Left ventricle myocardium inferior (tissue), 1 donor: Measurements from ENCODE around the gene ACE2. TPM values are rescaled to one million over a fixed set of nuclear protein-coding genes. Genes with fewer than 3 reads are reported as not detected.
"Not testable (repeated sequence)": the region's sequence is repeated elsewhere in the genome, so short reads cannot be mapped to it uniquely, and the experiment has no call there.

Source experiments
- DNase-seq: peaks from one replicate; pipeline ENCODE4 v3.0.0-alpha.2; 2020
- H3K27ac ChIP-seq: fragments of 200-600 bp; replicated peaks from 2 replicates; pipeline ENCODE4 v1.8.0; 2021
- H3K27me3 ChIP-seq: fragments of 200-600 bp; 2 replicates; pipeline ENCODE4 v1.8.0; 2021; ENCODE audit warnings: low read depth
- H3K36me3 ChIP-seq: fragments of 200-600 bp; 2 replicates; pipeline ENCODE4 v1.8.0; 2021
- H3K4me1 ChIP-seq: fragments of 200-600 bp; 2 replicates; pipeline ENCODE4 v1.8.0; 2021
- H3K4me3 ChIP-seq: fragments of 200-600 bp; 2 replicates; pipeline ENCODE4 v1.8.0; 2021; ENCODE audit warnings: mild to moderate bottlenecking, moderate library complexity
- H3K9me3 ChIP-seq: fragments of 200-600 bp; replicated peaks from 2 replicates; pipeline ENCODE4 v1.8.0; 2021
- intact Hi-C: fragments of 100-400 bp; cut with micrococcal nuclease; formaldehyde crosslinking; loops from one replicate; pipeline ENCODE4 v1.11.0; 2022
- long read RNA-seq: library from polyadenylated mRNA; unstranded; transcript quantifications from one replicate; pipeline ENCODE4 v2.0.0, GENCODE V29; 2021
- total RNA-seq: library from RNA; stranded (reverse); fragmentation: NEBNext Ultra II Directional; extraction: Animal tissue kit (Norgen Biotek cat#: 25700); gene quantifications from one replicate; pipeline ENCODE4 v1.2.1, GENCODE V29; 2021
- TF ChIP-seq, protein P1 (sequence below): fragments of 200-600 bp; IDR thresholded peaks from 2 replicates; pipeline ENCODE4 v1.8.0; 2021; ENCODE audit warnings: antibody characterized with exemption, mild to moderate bottlenecking, borderline replicate concordance
- donor health status: DM: no; HTN: yes; CAD: no; lungs with severe emphysema.

ACE2 gene
- 14.0 TPM for total RNA-seq
- long read RNA-seq, transcript ACE2-201 (18 exons, 3,393 nt): major isoform, 25 of 33 reads
- long read RNA-seq, partial matches to known transcripts: 1 of 33 reads
- long read RNA-seq, other reads (novel, unspliced or antisense): 6 of 33 reads

GRCh38 chrX:15600745-15601144, at the start of gene ACE2:
TSS of gene ACE2 (minus strand) at chrX:15600960. CDS start at chrX:15600911, 49 bp downstream.
- no peaks in the 10 kb centered on the region for H3K36me3 ChIP-seq
- no peaks in the 10 kb centered on the region for H3K27me3 ChIP-seq
- DNase-seq: no peak
- intact Hi-C loops: no loop called here
- no peaks in the 10 kb centered on the region for H3K9me3 ChIP-seq
- TF ChIP-seq, protein P1, sequence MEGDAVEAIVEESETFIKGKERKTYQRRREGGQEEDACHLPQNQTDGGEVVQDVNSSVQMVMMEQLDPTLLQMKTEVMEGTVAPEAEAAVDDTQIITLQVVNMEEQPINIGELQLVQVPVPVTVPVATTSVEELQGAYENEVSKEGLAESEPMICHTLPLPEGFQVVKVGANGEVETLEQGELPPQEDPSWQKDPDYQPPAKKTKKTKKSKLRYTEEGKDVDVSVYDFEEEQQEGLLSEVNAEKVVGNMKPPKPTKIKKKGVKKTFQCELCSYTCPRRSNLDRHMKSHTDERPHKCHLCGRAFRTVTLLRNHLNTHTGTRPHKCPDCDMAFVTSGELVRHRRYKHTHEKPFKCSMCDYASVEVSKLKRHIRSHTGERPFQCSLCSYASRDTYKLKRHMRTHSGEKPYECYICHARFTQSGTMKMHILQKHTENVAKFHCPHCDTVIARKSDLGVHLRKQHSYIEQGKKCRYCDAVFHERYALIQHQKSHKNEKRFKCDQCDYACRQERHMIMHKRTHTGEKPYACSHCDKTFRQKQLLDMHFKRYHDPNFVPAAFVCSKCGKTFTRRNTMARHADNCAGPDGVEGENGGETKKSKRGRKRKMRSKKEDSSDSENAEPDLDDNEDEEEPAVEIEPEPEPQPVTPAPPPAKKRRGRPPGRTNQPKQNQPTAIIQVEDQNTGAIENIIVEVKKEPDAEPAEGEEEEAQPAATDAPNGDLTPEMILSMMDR: no peak
- H3K4me3 ChIP-seq: peak within 1 kb of the TSS; percentile 51
- H3K27ac ChIP-seq: peak within 1 kb of the TSS; percentile 72
- H3K4me1 ChIP-seq: no peaks in the 10 kb centered on the region

GRCh38 chrX:15647510-15647909, 46.8 kb upstream of the ACE2 start:
- DNase-seq, H3K4me3 ChIP-seq, H3K9me3 ChIP-seq, H3K4me1 ChIP-seq, H3K27me3 ChIP-seq, H3K27ac ChIP-seq, H3K36me3 ChIP-seq, intact Hi-C loops: not testable (repeated sequence)

GRCh38 chrX:15646543-15646942, 45.8 kb upstream of the ACE2 start:
- TF ChIP-seq, protein P1: no peak
- H3K9me3 ChIP-seq: no peaks in the 10 kb centered on the region
- no peak for DNase-seq
- H3K4me1 ChIP-seq: no peaks in the 10 kb centered on the region
- H3K36me3 ChIP-seq: no peaks in the 10 kb centered on the region
- H3K27me3 ChIP-seq: no peaks in the 10 kb centered on the region
- intact Hi-C loops: no loop called here
- H3K27ac ChIP-seq: no peak overlapping the region
- H3K4me3 ChIP-seq: no peak overlapping the region

DNA sequence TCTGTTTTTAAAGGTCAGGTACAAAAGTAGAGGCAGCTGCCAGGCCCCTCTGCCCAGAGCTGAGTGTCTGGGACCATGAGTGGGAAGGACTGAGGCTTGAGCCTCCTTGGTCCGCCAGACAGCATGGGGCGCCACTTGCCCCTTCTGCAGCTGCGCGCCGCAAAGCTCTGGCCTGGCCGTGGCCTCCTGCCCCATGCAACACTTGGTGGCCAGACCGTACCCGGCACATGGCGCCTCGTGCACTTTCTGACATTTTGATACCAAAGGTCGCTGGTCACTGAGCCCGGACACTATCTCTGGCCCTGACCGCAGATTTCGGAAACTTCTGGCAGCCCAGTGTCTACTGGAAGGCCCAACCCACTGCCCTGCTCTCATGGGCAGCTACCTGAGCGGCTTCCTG, 45.3 kb upstream of the ACE2 start:
- DNase-seq: no peak
- H3K9me3 ChIP-seq: no peaks in the 10 kb centered on the region
- TF ChIP-seq, protein P1: no peak
- intact Hi-C loops: no loop called here
- H3K4me3 ChIP-seq: no peak overlapping the region
- H3K36me3 ChIP-seq: no peaks in the 10 kb centered on the region
- H3K4me1 ChIP-seq: no peaks in the 10 kb centered on the region
- no peaks in the 10 kb centered on the region for H3K27me3 ChIP-seq
- no peak overlapping the region for H3K27ac ChIP-seq

DNA sequence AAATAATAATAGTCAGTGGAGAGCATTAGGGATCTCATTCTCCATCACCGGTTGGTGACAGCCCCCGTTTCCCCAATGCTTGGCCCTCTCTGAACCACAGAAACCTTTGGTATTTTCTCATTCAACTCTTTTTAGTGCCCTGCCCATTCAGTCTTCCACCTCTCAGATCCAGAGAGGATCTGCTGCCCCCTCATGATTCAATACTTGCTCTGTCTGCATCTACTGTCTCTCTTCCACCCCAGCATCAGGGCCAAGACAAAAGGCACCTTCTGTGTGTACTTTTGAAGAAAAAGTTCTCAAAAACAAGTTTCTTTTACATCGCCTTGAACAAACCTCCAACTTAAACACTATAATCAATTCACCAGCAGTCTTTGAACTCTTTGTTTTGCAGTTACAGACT, 44.5 kb upstream of the ACE2 start:
- H3K27me3 ChIP-seq: no peaks in the 10 kb centered on the region
- H3K27ac ChIP-seq: no peak overlapping the region
- H3K9me3 ChIP-seq: no peaks in the 10 kb centered on the region
- H3K4me1 ChIP-seq: no peaks in the 10 kb centered on the region
- H3K4me3 ChIP-seq: no peak overlapping the region
- TF ChIP-seq, protein P1: peak; percentile 17
- no peaks in the 10 kb centered on the region for H3K36me3 ChIP-seq
- intact Hi-C loops: no loop called here
- DNase-seq: no peak

GRCh38 chrX:15644560-15644872, 43.8 kb upstream of the ACE2 start:
- H3K27me3 ChIP-seq: no peaks in the 10 kb centered on the region
- H3K4me1 ChIP-seq: no peaks in the 10 kb centered on the region
- intact Hi-C loops: no loop called here
- no peak overlapping the region for H3K4me3 ChIP-seq
- no peaks in the 10 kb centered on the region for H3K36me3 ChIP-seq
- no peaks in the 10 kb centered on the region for H3K9me3 ChIP-seq
- no peak overlapping the region for H3K27ac ChIP-seq
- no peak for DNase-seq
- TF ChIP-seq, protein P1: no peak
